Ovary (tissue), 9 donors: ENCODE data around the gene SLC7A14. TPM values are rescaled to one million over a fixed set of nuclear protein-coding genes. Genes with fewer than 3 reads are reported as not detected.
"Not testable (repeated sequence)": the region's sequence is repeated elsewhere in the genome, so short reads cannot be mapped to it uniquely, and the experiment has no call there.

ENCODE experiments used
- DNase-seq, 5 donors: peaks; one replicate each; pipeline ENCODE4 v3.0.0-alpha.2; 2019 to 2020
- H3K27ac ChIP-seq, 2 donors: fragments of 200-600 bp; one replicate each; pipeline versions ENCODE4 v1.5.1 to v1.8.0; 2019 to 2022
- H3K27me3 ChIP-seq: fragments of 200-600 bp; one replicate; pipeline ENCODE4 v1.8.0; 2022
- H3K36me3 ChIP-seq: fragments of 200-600 bp; sonication (generic); one replicate; pipeline ENCODE4 v1.5.1; 2019
- H3K4me1 ChIP-seq: one replicate; pipeline ENCODE4 v1.8.1; 2013; ENCODE audit warnings: mild to moderate bottlenecking, moderate library complexity; ENCODE audit not compliant: insufficient read depth
- H3K4me3 ChIP-seq: fragments of 200-600 bp; sonication (generic); one replicate; pipeline ENCODE4 v1.5.1; 2017
- H3K9me3 ChIP-seq, 2 donors: fragments of 200-600 bp in 1 of 2; sonication (generic) in 1 of 2; one replicate each; pipeline versions ENCODE4 v1.5.1 to v1.8.1; 2013 to 2019; ENCODE audit warnings: mild to moderate bottlenecking in 1 of 2, moderate library complexity in 1 of 2
- EP300 ChIP-seq: sonication (generic); formaldehyde crosslinking; IDR thresholded peaks from one replicate; pipeline ENCODE4 v1.6.1; 2017; ENCODE audit warnings: antibody characterized with exemption
- POLR2A ChIP-seq: fragments of 450-650 bp; IDR thresholded peaks from one replicate; pipeline ENCODE4 v1.6.1; 2017; ENCODE audit warnings: antibody characterized with exemption, mild to moderate bottlenecking, moderate library complexity
- WGBS, 3 donors: extraction: QIAGEN DNeasy Blood & Tissue Kit in 1 of 3; methylation state at CpG; one replicate each; pipeline versions ENCODE4 v1.1.5 to v1.1.7; 2013 to 2017; 5-methylcytosine and 5-hydroxymethylcytosine counted together
- intact Hi-C, 4 donors: fragments of 100-400 bp; cut with DNase I; formaldehyde crosslinking; loops; one replicate each; pipeline versions ENCODE4 v1.11.0 to v1.15.1; 2022 to 2023
- polyA plus RNA-seq, 2 donors: library from polyadenylated mRNA; stranded (reverse); fragments of 200-250 nt in 1 of 2; fragments of 350-450 nt in 1 of 2; fragmentation: Illumina TruSeq in 1 of 2; extraction: RNeasy Lipid Tissue Mini Kit (QIAGEN cat#74804) in 1 of 2; gene quantifications; one replicate each; pipeline ENCODE4 v1.2.3, GENCODE V29; 2013 to 2014
- total RNA-seq, 7 donors: library from RNA; depleted of rRNA in 2 of 7; stranded (reverse); fragments of >200 nt in 2 of 7; fragmentation: NEBNext Ultra II Directional in 3 of 7; extraction: Animal tissue kit (Norgen Biotek cat#: 25700) in 3 of 7; gene quantifications; one replicate each; pipeline versions ENCODE4 v1.1.0 to v1.2.4, GENCODE V29; 2016 to 2023
- TF ChIP-seq, protein P1 (sequence below), 3 donors: fragments of 450-650 bp in 2 of 3; fragments of 200-600 bp in 1 of 3; IDR thresholded peaks; one replicate each; pipeline versions ENCODE4 v1.5.1 to v1.8.0; 2016 to 2022; ENCODE audit warnings: antibody characterized with exemption in 3 of 3, mild to moderate bottlenecking in 1 of 3
- donor health status: DM: no; HTN: no; CAD: no; lungs with moderate emphysema.
- donor health status: DM: no; HTN: no; CAD: no.
- donor health status: Bipolar disorder and iron deficiency.
- donor health status: DM: yes; HTN: yes; CAD: no.
- donor health status: DM: no; HTN: no; CAD: no.
- donor health status: DM: yes; HTN: yes; CAD: no.

Gene SLC7A14
- total and polyA plus RNA-seq, 9 donors = under 0.01 to 0.20 (median 0.03) TPM; not detected in 2

GRCh38 chr3:170572665-170573253 lies 13.1 kb downstream of the SLC7A14 start:
- H3K27ac ChIP-seq = no peak overlapping the region
- WGBS, 3 donors = 51 to 58% (median 54%) methylated on average over 3 of the region's 3 CpGs
- intact Hi-C loops = no loop called here

DNA sequence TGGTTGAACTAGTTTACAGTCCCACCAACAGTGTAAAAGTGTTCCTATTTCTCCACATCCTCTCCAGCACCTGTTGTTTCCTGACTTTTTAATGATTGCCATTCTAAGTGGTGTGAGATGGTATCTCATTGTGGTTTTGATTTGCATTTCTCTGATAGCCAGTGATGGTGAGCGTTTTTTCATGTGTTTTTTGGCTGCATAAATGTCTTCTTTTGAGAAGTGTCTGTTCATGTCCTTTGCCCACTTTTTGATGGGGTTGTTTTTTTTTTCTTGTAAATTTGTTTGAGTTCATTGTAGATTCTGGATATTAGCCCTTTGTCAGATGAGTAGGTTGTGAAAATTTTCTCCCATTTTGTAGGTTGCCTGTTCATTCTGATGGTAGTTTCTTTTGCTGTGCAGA lies 18.3 kb downstream of the SLC7A14 start:
- H3K4me1 ChIP-seq, H3K36me3 ChIP-seq, H3K27ac ChIP-seq, DNase-seq, H3K27me3 ChIP-seq, H3K4me3 ChIP-seq, H3K9me3 ChIP-seq, intact Hi-C loops: not testable (repeated sequence)
- WGBS, 3 donors = 72 to 75% methylated on average over 1 of the region's 1 CpG; no CpG with 5 or more reads in 1 of the 3 donors

More at GRCh38 chr3:170572665-170573253, 13.1 kb downstream of the SLC7A14 start:
- H3K4me3 ChIP-seq = no peak overlapping the region
- TF ChIP-seq EP300 (no peak), POLR2A (no peak)
- TF ChIP-seq, protein P1, sequence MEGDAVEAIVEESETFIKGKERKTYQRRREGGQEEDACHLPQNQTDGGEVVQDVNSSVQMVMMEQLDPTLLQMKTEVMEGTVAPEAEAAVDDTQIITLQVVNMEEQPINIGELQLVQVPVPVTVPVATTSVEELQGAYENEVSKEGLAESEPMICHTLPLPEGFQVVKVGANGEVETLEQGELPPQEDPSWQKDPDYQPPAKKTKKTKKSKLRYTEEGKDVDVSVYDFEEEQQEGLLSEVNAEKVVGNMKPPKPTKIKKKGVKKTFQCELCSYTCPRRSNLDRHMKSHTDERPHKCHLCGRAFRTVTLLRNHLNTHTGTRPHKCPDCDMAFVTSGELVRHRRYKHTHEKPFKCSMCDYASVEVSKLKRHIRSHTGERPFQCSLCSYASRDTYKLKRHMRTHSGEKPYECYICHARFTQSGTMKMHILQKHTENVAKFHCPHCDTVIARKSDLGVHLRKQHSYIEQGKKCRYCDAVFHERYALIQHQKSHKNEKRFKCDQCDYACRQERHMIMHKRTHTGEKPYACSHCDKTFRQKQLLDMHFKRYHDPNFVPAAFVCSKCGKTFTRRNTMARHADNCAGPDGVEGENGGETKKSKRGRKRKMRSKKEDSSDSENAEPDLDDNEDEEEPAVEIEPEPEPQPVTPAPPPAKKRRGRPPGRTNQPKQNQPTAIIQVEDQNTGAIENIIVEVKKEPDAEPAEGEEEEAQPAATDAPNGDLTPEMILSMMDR (IDR thresholded peaks at IDR 0.05) = no peak
- no peak for DNase-seq
- no peaks in the 10 kb centered on the region for H3K27me3 ChIP-seq
- no peaks in the 10 kb centered on the region for H3K4me1 ChIP-seq
- H3K9me3 ChIP-seq = no peaks in the 10 kb centered on the region
- H3K36me3 ChIP-seq = no peaks in the 10 kb centered on the region

- H3K4me3 ChIP-seq = no peak overlapping the region
- no peak for DNase-seq
- 93 to 98% (median 96%) methylated on average over 2 of the region's 2 CpGs for WGBS, 3 donors
- intact Hi-C loops = no loop called here
- H3K36me3 ChIP-seq = no peaks in the 10 kb centered on the region
- H3K4me1 ChIP-seq = peaks cover 6% of the 10 kb centered on the region
- no peaks in the 10 kb centered on the region for H3K27me3 ChIP-seq
- TF ChIP-seq, protein P1 (IDR thresholded peaks at IDR 0.05) = no peak
- TF ChIP-seq EP300 (no peak), POLR2A (no peak)
- H3K9me3 ChIP-seq = no peaks in the 10 kb centered on the region
- H3K27ac ChIP-seq = no peak overlapping the region
These were observed 19.5 kb downstream of the SLC7A14 start for GRCh38 chr3:170566413-170566812.

DNA sequence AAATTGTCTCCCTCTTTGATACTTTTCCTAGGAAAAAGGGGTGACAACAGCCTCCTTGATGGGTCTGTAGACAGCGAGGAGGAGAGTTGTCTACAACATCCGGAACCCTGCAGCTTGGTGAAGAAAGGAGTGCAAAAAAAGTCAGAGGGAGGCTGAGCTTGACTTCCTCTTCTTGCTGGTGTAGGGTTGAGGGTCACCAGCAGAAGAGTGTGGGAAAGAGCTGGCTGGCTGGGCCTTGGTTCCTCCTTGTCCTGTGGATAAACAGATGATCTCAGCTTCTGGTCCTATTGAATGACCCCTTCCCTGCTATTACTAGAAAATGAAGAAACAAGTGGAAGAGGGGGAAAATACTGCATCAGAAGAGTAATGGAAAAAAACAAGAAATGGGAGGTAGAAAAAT lies 20.4 kb downstream of the SLC7A14 start:
- no peaks in the 10 kb centered on the region for H3K27me3 ChIP-seq
- TF ChIP-seq EP300 = no peak
- no peak for TF ChIP-seq POLR2A
- TF ChIP-seq, protein P1 (IDR thresholded peaks at IDR 0.05) = no peak
- WGBS, 3 donors = 84 to 97% (median 95%) methylated on average over 2 of the region's 2 CpGs
- no peak for DNase-seq
- no peak overlapping the region for H3K27ac ChIP-seq
- intact Hi-C loops = no loop called here
- H3K9me3 ChIP-seq = no peaks in the 10 kb centered on the region
- peaks cover 6% of the 10 kb centered on the region for H3K4me1 ChIP-seq
- H3K36me3 ChIP-seq = no peaks in the 10 kb centered on the region
- no peak overlapping the region for H3K4me3 ChIP-seq

DNA sequence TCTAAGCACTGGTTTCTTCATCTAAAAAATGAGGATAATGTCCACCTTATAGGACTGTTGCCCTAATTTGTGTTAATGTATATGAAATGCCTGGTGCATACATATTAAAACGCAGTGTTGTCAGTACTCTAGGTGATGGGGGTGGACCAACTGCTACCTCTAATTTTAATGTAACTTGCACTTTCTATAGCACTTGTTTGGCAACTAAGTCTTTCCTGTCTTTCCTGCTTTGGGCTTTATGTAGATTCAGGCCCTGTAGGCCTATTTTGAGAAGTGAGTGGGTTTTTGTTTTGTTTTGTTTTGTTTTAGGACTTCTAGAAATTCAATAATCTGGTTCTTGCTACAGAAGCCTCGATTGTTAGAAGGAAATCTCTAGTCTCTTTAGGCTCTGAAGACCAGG lies 21.2 kb downstream of the SLC7A14 start:
- no peak for DNase-seq
- H3K27me3 ChIP-seq = no peaks in the 10 kb centered on the region
- intact Hi-C loops = no loop called here
- no peaks in the 10 kb centered on the region for H3K9me3 ChIP-seq
- no peak overlapping the region for H3K27ac ChIP-seq
- TF ChIP-seq EP300 = no peak
- TF ChIP-seq, protein P1 (IDR thresholded peaks at IDR 0.05) = no peak
- no peaks in the 10 kb centered on the region for H3K36me3 ChIP-seq
- WGBS, 3 donors = 62 to 77% (median 66%) methylated on average over 2 of the region's 2 CpGs
- no peak overlapping the region for H3K4me3 ChIP-seq
- H3K4me1 ChIP-seq = peaks cover 6% of the 10 kb centered on the region
